HuH-7.5 (cell line): ENCODE data around the gene OCA2.

Experiments
- DNase-seq: peaks from one replicate; pipeline ENCODE4 v3.0.0; 2011; ENCODE audit warnings: low spot score

The OCA2 gene

GRCh38 chr15:27707257-27707656 is 391.9 kb downstream of the OCA2 start:
- DNase-seq: no peak

GRCh38 chr15:27706300-27706699 is 392.8 kb downstream of the OCA2 start:
- no peak for DNase-seq

DNA sequence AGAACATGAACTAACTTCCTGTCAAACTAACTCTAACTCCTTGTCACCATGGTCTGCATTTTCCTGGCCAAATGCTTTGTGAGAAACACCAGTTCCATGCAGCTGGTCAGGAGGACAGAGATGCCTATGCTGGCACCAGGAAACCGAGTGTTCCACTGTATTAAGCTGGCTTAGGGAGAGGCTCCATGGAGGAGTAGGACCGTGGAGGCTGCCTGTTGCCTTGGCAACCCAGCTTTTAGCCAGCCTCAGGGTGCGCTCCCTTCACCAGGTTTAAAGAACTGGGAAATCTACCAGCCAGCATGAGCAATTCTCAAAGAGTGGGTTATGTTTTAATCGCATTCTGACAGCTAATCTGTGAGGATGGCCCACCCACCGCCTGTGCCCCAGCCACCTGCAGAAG is 394.1 kb downstream of the OCA2 start:
- no peak for DNase-seq
